NCI-H524 (cell line): ENCODE results near the gene OTUD3.
"Not testable (repeated sequence)": the region's sequence is repeated elsewhere in the genome, so short reads cannot be mapped to it uniquely, and the experiment has no call there.

Experiments used
- DNase-seq, 2 experiments: peaks; one replicate each; lab custom pipeline; 2025; lab: John Stamatoyannopoulos, UW

The OTUD3 gene, protein sequence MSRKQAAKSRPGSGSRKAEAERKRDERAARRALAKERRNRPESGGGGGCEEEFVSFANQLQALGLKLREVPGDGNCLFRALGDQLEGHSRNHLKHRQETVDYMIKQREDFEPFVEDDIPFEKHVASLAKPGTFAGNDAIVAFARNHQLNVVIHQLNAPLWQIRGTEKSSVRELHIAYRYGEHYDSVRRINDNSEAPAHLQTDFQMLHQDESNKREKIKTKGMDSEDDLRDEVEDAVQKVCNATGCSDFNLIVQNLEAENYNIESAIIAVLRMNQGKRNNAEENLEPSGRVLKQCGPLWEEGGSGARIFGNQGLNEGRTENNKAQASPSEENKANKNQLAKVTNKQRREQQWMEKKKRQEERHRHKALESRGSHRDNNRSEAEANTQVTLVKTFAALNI

DNA sequence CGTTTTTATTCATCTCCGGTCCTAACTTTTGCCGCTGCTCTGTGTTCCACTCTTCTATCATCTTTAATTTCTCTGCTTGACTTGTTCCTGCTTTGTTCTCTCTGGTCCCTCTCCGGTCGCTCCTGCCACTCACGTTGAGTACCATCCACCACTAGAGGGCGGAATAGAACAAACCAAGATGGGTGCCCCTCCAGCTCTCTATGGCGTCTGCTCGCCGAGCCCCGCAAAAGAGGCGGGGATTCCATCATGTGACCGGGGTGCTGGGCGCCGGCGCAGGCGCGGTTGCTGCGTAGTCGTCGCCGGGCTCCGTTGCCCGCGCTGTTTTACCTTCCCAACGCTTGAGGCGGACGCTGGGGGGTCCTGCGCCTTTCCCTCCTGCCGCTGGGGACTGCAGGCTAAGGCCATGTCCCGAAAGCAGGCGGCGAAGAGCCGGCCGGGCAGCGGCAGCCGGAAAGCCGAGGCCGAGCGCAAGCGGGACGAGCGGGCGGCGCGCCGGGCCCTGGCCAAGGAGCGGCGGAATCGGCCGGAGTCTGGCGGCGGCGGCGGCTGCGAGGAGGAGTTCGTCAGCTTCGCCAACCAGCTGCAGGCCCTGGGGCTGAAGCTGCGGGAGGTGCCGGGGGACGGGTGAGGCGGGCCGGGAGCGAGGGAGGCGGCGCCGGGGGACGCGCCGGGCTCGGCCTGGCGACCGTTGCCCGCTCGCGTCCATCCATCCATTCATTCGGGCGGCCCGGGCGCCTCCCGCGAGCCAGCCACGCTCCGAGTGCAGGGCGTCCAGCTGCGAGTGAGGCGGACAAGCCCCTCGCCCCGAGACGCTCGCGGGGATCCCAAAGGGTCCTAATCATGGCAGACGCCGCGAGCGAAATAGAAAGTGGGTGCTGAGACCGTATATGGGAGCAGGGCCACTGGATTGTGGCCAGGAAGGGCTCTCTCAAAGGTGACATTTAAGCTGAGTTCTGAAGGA lies at the start of gene OTUD3:
Gene OTUD3, plus strand, starts transcription at position 285 of the 961 bp plus-strand sequence. Its CDS starts 119 bp downstream, at position 404.
- peak; percentile 94 to 98 for DNase-seq

DNA sequence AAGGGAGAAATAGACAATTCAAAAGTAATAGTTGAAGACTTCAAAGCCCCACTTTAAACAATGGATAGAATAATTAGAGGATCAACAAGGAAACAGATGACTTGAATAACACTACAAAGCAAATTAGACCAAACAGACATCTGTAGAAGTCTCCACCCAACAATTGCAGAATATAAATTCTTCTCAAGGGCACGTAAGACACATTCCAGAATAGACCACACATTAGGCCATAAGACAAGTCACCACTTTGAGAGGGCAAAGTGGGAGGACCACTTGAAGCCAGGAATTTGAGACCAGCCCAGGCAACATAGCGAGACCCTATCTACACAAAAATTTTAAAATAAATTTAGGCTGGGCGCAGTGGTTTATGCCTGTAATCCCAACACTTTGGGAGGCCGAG lies 46.6 kb upstream of the OTUD3 start:
- no peak for DNase-seq

- DNase-seq = no peak
Measured at GRCh38 chr1:19837866-19838265, 44.3 kb upstream of the OTUD3 start.

DNA sequence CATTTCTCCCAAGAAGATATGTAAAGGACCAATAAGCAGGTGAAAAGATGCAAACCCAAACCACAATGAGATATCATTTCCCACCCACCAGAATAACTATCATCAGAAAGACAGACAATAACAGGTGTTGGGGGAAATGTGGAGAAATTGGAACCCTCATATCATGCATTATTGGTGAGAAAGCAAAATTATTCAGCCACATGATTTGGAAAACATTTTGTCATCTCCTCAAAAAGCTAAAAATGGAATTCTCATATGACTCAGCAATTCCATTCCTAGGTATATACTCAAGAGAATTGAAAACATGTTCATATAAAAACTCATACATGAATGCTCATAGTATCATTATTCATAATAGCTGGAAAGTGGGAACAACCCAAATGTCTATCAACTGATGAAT lies 42.0 kb upstream of the OTUD3 start:
- no peak for DNase-seq

DNA sequence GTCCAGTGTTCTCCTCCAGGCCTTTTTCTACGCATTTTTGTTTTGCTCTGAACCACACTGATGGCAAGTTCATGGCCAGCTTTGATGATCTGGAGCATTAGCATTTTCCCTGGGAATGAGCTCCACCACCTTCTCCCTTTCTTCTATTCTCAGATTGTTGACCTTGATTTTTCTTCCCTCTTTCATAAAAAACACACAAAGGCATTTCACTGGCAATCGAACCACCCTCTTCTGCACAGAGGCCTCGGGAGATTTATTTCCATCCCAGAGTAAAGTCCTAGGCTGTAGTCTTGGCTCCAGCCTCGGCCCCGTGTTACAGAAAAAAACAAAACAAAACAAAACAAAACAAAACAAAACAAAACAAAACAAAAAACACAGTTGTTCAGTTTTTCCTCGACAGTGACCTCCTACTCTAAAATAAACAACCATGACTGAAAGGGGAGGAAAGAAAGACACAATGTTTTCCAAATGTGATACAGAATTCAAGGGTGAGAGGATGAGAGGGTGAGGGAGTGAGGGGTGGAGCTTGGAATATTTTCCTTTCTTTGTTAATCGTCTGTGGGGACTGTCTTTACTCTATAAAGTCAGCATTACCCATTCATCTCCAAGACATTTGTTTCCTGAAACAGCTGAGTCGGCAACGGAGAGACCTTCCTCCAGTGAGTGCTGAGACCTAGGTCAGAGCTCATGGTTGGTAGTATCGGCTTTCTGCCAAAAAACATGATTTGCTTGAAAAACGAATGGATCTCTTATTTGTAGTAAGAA lies 37.3 kb upstream of the OTUD3 start:
- DNase-seq = no peak

DNA sequence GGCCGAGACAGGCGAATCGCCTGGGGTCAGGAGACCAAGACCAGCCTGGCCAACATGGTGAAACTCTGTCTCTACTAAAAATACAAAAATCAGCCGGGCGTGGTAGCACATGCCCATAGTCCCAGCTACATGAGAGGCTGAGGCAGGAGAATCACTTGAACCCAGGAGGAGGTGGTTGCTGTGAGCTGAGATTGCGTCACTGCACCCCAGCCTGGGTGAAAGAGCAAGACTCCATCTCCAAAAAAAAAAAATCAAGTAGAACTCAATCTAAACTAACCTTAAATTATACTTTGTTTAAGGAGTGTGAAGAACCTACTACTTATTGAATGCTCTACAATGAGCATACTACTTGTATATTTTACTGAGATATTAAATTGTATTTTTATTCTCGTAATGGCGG lies 36.6 kb upstream of the OTUD3 start:
- DNase-seq = no peak

GRCh38 chr1:19846338-19846737 lies 35.9 kb upstream of the OTUD3 start:
- DNase-seq = no peak

GRCh38 chr1:19847334-19847733 lies 34.9 kb upstream of the OTUD3 start:
- DNase-seq = not testable (repeated sequence)

DNA sequence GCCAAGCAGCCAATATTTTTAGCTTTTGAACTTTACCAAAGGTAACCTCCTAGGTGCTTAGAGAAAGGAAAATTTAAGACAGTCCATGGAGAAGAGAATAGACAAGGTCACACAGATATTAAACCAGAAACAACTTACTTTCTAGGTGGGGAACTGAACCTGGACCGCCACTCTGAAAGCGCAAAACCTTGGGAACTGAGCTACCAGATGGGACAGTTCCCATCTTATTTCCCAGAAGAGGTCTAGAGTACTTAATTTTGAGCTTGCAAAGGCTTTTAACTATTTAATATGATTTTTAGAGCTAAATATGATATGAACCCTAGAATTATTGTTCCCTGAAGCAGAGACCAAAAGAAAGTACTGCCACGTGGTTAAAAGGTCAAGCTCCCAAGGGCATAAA lies 32.9 kb upstream of the OTUD3 start:
- not testable (repeated sequence) for DNase-seq

- no peak for DNase-seq
Measured at GRCh38 chr1:19850214-19850613, 32.0 kb upstream of the OTUD3 start.

GRCh38 chr1:19852036-19852435 lies 30.2 kb upstream of the OTUD3 start:
- no peak for DNase-seq

- no peak for DNase-seq
Measured at GRCh38 chr1:19854866-19855265, 27.3 kb upstream of the OTUD3 start.

DNA sequence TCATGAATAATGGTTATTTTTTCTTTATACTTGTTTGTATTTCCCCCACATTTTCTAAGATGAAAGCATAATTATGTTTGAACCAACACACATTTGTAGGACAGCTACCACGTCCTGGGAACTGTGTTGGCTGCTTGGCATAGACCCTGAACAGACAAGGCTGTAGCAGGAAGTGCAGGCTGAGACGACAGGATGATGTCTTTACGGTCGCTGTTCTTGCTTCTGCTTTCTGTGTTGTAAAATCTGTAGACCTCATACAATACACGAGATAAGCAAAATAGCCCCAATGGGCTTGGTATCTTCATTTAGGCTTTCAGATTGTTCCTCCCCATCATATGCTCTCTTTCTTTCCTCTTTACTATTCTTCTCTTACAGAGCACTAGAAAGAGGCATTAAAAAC lies 23.3 kb upstream of the OTUD3 start:
- DNase-seq = no peak

- DNase-seq = no peak
Measured at GRCh38 chr1:19859876-19860275, 22.3 kb upstream of the OTUD3 start.

DNA sequence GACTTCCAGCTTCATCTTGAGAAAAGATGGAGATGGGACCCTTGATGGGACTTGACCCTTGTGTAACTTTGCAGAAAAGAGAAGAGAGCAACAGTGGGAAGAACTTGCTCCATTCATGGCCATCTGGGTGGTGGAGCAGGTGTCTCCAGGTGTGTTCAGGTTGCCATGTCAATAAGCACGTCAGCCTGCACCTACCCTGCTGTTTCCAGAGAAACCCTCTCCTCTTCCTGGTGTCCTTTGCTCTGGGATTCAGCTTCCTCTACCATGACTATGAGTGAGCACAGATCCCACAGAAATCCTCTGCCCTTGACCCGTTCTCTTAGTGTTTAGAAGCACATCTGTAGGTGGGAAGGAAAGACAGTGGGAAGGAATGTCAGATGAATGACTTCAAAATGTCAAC lies 21.8 kb upstream of the OTUD3 start:
- no peak for DNase-seq

DNA sequence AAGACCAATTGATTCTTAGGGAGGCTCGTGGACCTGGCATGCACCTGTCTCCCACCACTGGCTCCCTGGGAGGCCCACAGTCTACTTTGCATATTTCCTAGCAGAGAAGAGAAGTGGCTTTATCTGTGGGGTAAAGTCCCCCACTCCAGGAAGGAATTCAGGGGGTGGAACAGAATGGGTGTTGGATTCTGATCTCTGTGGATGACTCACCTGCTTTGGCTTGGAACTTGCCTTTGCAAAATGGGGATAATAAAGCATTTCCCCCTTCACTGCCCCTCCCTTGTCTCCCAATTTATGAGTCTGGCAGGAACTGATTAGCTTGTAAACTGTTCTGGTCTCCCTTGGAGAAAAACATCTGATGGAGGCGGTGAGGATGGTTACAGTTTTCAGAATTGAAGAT lies 21.2 kb upstream of the OTUD3 start:
- DNase-seq = no peak

GRCh38 chr1:19861842-19862530 lies 20.2 kb upstream of the OTUD3 start:
- DNase-seq = no peak

- DNase-seq = no peak
Measured at GRCh38 chr1:19862944-19863343, 19.3 kb upstream of the OTUD3 start.

- DNase-seq = no peak
Measured at GRCh38 chr1:19864570-19865160, 17.5 kb upstream of the OTUD3 start.

- no peak for DNase-seq
Measured at GRCh38 chr1:19866029-19866428, 16.2 kb upstream of the OTUD3 start.

GRCh38 chr1:19866758-19867157 lies 15.4 kb upstream of the OTUD3 start:
- DNase-seq = no peak
